ENCODE measurements around the gene SLCO2A1. TPM values are rescaled to one million over a fixed set of nuclear protein-coding genes. Genes with fewer than 3 reads are reported as not detected.

Gene SLCO2A1
- total RNA-seq, 1 experiment from 2014 or later = not detected

DNA sequence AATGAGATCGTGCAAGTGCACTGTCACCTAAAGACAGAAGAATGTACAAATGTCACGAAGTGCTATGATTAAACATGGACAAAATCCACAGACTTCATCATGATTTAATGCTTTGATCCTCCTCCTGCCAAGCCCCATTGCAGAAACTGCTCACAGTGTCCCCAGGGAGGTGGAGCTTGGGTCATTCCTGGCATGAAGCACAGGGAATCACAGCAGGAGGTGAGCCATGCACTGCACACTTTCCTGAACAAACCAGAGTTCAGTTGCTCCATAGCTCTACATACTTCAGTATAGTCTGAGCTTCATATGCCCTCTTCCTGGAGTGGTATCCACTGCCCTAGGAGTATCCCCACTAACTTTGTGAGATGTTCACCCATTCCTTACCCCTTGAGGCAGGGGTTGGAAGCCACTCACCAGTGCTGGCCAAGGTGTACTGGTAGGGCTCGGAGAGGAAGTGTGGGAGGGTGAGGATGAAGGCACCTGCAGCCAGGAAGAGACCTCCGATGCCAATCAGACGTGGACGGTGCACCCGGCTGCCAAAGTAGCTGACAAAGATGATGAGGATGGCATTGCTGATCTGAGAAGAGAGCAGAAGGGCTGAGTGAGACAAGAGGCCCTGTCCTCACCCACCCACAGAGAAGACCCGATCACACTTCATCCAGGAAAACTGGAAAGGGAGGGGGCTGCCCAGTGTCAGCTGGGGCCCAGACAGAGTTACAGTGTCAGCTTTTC, 56.3 kb downstream of the SLCO2A1 start:
- no peak for DNase-seq

DNA sequence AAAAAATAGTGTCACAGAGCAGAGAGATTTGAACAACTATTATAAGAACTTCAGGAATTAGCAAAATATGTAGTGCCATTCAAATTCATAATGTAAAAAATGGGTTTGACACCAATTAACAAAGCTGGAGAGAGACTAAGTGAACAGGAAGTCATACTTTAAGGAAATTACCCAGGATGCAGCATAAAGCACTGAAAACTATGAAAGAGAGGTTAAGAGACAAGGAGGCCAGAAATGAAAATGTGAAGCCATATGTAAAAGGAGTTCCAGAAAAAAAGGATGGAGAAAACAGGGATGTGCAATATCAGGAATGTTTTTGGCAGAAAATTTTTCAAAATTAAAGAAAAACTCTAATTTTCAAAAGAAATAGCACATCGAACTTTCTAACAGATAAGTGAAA, 57.6 kb downstream of the SLCO2A1 start:
- no peaks in the 10 kb centered on the region for H3K9me3 ChIP-seq (replicated peaks)
- no peaks in the 10 kb centered on the region for H3K36me3 ChIP-seq
- no peak for DNase-seq
- H3K4me1 ChIP-seq = no peaks in the 10 kb centered on the region
- H3K4me3 ChIP-seq = no peak overlapping the region
- no peaks in the 10 kb centered on the region for H3K27me3 ChIP-seq
- H3K27ac ChIP-seq = no peak overlapping the region

More for the DNA sequence above, 56.3 kb downstream of the SLCO2A1 start:
- Histone ChIP-seq H3K27ac (no peak overlapping the region), H3K9me3 (replicated peaks) (no peaks in the 10 kb centered on the region), H3K36me3 (no peaks in the 10 kb centered on the region), H3K4me1 (no peaks in the 10 kb centered on the region), H3K4me3 (no peak overlapping the region), H3K27me3 (no peaks in the 10 kb centered on the region)

DNA sequence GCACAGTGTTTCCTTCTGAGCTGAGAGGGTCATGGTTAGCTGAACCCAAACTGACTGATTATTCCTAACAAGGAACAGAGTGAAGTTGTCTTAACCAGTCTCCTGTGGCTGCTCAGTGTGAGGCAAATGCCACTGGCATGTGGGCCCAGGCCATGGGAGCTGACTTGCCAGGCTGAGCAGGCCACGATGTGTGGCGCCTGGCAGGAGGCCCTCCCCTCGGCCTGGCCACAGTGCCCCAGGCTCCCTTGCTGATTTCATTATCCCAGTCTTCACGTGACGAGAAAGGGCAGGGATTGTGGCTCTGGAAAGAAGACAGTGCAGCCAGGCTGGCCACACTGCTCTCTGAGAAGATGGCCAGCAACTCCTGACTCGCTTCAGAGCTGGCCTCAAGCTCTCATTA, 58.8 kb downstream of the SLCO2A1 start:
- Histone ChIP-seq H3K4me3 (no peak overlapping the region), H3K27me3 (no peaks in the 10 kb centered on the region)
- no peak for DNase-seq

GRCh38 chr3:133970339-133970738, 59.4 kb downstream of the SLCO2A1 start:
- Histone ChIP-seq H3K4me3 (no peak overlapping the region), H3K9me3 (replicated peaks) (no peaks in the 10 kb centered on the region), H3K36me3 (no peaks in the 10 kb centered on the region), H3K27ac (no peak overlapping the region), H3K4me1 (no peaks in the 10 kb centered on the region), H3K27me3 (no peaks in the 10 kb centered on the region)
- no peak for DNase-seq

More for the DNA sequence above, 58.8 kb downstream of the SLCO2A1 start:
- H3K27ac ChIP-seq = no peak overlapping the region
- no peaks in the 10 kb centered on the region for H3K4me1 ChIP-seq
- no peaks in the 10 kb centered on the region for H3K9me3 ChIP-seq (replicated peaks)
- H3K36me3 ChIP-seq = no peaks in the 10 kb centered on the region

- H3K4me1 ChIP-seq = no peaks in the 10 kb centered on the region
- H3K9me3 ChIP-seq (replicated peaks) = no peaks in the 10 kb centered on the region
- DNase-seq = no peak
- no peaks in the 10 kb centered on the region for H3K36me3 ChIP-seq
- H3K27ac ChIP-seq = no peak overlapping the region
- no peaks in the 10 kb centered on the region for H3K27me3 ChIP-seq
- no peak overlapping the region for H3K4me3 ChIP-seq
Measured at GRCh38 chr3:133967992-133968892, 61.5 kb downstream of the SLCO2A1 start.

GRCh38 chr3:133966954-133967353, 62.8 kb downstream of the SLCO2A1 start:
- H3K9me3 ChIP-seq (replicated peaks) = no peaks in the 10 kb centered on the region

DNA sequence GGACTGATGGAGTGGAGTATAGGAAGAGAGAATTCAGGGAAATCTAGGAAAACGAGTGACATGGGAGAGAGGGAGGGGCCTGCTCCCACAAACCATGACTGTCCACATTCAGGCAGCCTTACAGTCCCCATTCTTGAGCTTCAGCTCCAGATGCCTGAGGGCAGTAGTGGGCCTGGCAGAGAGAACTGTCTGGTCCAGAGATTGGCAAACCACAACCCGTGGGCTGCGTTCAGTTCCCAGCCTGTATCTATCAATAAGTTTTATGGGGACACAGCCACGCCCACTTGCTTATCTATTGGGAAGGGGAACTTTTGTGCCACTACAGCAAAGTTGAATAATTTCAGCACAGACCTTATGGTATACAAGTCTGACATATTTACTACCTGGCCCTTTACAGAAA, 63.8 kb downstream of the SLCO2A1 start:
- Histone ChIP-seq H3K4me1 (no peaks in the 10 kb centered on the region), H3K4me3 (no peak overlapping the region), H3K27me3 (no peaks in the 10 kb centered on the region), H3K9me3 (replicated peaks) (no peaks in the 10 kb centered on the region), H3K36me3 (no peaks in the 10 kb centered on the region), H3K27ac (no peak overlapping the region)
- DNase-seq = no peak

More at GRCh38 chr3:133966954-133967353, 62.8 kb downstream of the SLCO2A1 start:
- no peak overlapping the region for H3K27ac ChIP-seq
- no peaks in the 10 kb centered on the region for H3K27me3 ChIP-seq
- H3K36me3 ChIP-seq = no peaks in the 10 kb centered on the region
- H3K4me3 ChIP-seq = no peak overlapping the region
- DNase-seq = no peak
- no peaks in the 10 kb centered on the region for H3K4me1 ChIP-seq

GRCh38 chr3:133965013-133965570, 64.6 kb downstream of the SLCO2A1 start:
- H3K9me3 ChIP-seq (replicated peaks) = no peaks in the 10 kb centered on the region
- H3K4me3 ChIP-seq = no peak overlapping the region
- no peak overlapping the region for H3K27ac ChIP-seq
- H3K4me1 ChIP-seq = no peaks in the 10 kb centered on the region
- no peaks in the 10 kb centered on the region for H3K36me3 ChIP-seq
- no peak for DNase-seq
- H3K27me3 ChIP-seq = no peaks in the 10 kb centered on the region

- Histone ChIP-seq H3K4me3 (no peak overlapping the region), H3K36me3 (no peaks in the 10 kb centered on the region), H3K27me3 (no peaks in the 10 kb centered on the region), H3K27ac (no peak overlapping the region), H3K9me3 (replicated peaks) (no peaks in the 10 kb centered on the region), H3K4me1 (no peaks in the 10 kb centered on the region)
- DNase-seq = no peak
Measured at GRCh38 chr3:133964547-133964946, 65.2 kb downstream of the SLCO2A1 start.

DNA sequence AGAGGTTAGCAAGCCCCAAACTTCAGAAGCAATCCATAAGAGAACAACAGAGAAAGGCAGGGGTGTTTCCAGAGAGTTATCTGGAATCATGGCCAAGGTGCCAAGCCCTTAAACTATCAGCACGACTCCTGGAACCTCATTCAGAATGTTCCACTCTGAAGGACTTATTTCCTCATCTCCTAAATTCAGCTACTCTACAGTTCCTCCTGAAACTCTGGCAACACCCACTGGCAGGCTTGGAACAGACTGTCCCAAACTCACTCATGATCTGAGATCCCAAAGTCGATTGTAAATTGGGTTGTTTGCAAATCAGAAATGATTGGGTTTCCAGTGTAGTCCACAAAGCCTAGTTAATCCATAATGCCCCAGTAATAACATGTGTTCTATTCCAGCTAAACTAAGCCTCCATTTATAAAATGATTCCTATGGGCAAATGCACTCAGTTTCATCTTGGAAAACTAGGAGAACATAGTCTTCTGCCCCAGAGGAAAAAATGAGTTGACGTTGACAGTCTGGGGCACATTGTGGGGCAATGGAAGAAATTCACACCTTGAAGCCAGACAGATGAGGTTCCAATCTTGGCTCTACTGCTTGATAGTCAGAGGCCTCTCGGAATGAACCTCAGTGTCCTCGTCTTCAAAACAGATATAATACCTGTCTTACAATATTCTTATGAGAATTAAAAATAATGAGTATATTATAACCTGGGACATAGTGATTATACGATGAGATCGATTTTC, 65.9 kb downstream of the SLCO2A1 start:
- Histone ChIP-seq H3K27me3 (no peaks in the 10 kb centered on the region), H3K9me3 (replicated peaks) (no peaks in the 10 kb centered on the region), H3K4me3 (no peak overlapping the region), H3K36me3 (no peaks in the 10 kb centered on the region), H3K4me1 (no peaks in the 10 kb centered on the region; the same call in 1 of the 2 replicates), H3K27ac (no peak overlapping the region)
- no peak for DNase-seq

GRCh38 chr3:133962849-133963248, 66.9 kb downstream of the SLCO2A1 start:
- H3K4me1 ChIP-seq = peaks cover 8% of the 10 kb centered on the region
- H3K36me3 ChIP-seq = no peaks in the 10 kb centered on the region
- H3K9me3 ChIP-seq (replicated peaks) = no peaks in the 10 kb centered on the region
- no peak for DNase-seq
- H3K27me3 ChIP-seq = no peaks in the 10 kb centered on the region
- no peak overlapping the region for H3K27ac ChIP-seq
- no peak overlapping the region for H3K4me3 ChIP-seq

DNA sequence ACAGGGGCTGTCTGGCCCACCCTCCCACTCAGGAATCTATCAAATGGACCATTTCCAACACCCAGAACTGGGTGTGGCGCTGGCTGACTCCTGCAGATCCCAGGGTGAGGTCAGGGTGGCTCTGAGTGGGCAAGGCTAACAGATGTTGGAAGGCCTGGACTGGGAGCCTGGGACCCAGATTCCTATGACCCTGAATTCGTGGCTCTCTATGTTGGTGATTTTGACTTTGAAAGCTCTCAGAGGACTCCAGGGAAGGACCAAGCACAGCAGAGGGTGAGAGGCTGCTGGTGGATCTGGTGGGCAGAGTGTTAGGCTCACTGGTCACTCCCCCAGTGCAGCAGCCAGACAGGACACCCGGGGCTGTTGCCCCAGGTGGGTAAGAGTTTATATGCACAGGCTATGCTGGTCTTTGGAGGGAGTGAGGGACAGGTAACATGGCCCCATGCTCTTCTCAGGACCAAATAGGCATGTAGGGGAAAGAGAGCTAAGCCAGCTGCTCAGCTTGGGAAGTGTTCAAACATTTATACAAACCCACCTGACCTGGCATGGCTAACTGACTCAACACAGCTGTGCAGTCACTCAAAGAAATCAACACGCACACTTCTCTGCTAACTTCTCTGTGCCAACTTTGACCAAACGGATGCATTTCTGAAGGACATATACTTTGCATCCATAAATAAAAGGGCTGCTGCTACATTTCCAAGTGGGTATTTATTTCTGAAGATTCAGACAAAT, 71.5 kb downstream of the SLCO2A1 start:
- no peak overlapping the region for H3K4me3 ChIP-seq
- no peaks in the 10 kb centered on the region for H3K27me3 ChIP-seq
- peak; percentile 21 to 56 for DNase-seq
- no peaks in the 10 kb centered on the region for H3K36me3 ChIP-seq
- H3K4me1 ChIP-seq = peaks cover 8% of the 10 kb centered on the region
- H3K27ac ChIP-seq = no peak overlapping the region
- H3K9me3 ChIP-seq (replicated peaks) = no peaks in the 10 kb centered on the region

GRCh38 chr3:133956982-133957381, 72.7 kb downstream of the SLCO2A1 start:
- H3K4me3 ChIP-seq = no peak overlapping the region
- H3K36me3 ChIP-seq = no peaks in the 10 kb centered on the region
- DNase-seq = no peak
- no peak overlapping the region for H3K27ac ChIP-seq
- no peaks in the 10 kb centered on the region for H3K9me3 ChIP-seq (replicated peaks)
- H3K27me3 ChIP-seq = no peaks in the 10 kb centered on the region
- peaks cover 8% of the 10 kb centered on the region for H3K4me1 ChIP-seq

DNA sequence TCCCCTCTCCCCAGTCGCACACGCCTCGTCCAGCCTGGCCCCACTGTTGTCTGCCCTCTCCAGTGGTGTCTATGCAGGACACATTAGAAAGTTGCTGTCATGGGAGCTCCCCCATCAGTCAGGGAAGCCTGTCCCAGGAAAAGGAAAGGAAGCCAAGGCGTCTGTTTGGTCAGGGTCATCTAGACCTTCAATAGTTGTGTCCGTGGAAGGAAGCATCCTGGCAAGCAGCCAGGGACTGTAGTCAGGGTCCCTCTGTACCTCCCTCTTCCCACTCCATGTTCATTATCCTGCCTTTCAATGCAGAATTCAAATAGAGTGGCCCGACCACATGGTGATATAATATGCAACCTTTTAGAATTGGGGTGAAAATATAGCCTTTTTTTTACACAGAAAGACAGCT, 73.4 kb downstream of the SLCO2A1 start:
- Histone ChIP-seq H3K36me3 (no peaks in the 10 kb centered on the region), H3K27ac (no peak overlapping the region), H3K4me3 (no peak overlapping the region), H3K27me3 (no peaks in the 10 kb centered on the region), H3K4me1 (peaks cover 8% of the 10 kb centered on the region), H3K9me3 (replicated peaks) (no peaks in the 10 kb centered on the region)
- DNase-seq = peak in 1 of 2 experiments; percentile 15

Measured in SJCRH30 (cell line).